HTR-8/SVneo (cell line): Measurements from ENCODE around the gene MRPL4.

ENCODE experiments used
- DNase-seq: peaks from one replicate; pipeline ENCODE4 v3.0.0; 2011; ENCODE audit warnings: low spot score, mixed read lengths; ENCODE audit not compliant: insufficient read length
- FAIRE-seq: peaks from 2 replicates; lab custom pipeline; 2011; peaks lifted over from hg19 to GRCh38; lab: Jason Lieb, UNC

Gene MRPL4

DNA sequence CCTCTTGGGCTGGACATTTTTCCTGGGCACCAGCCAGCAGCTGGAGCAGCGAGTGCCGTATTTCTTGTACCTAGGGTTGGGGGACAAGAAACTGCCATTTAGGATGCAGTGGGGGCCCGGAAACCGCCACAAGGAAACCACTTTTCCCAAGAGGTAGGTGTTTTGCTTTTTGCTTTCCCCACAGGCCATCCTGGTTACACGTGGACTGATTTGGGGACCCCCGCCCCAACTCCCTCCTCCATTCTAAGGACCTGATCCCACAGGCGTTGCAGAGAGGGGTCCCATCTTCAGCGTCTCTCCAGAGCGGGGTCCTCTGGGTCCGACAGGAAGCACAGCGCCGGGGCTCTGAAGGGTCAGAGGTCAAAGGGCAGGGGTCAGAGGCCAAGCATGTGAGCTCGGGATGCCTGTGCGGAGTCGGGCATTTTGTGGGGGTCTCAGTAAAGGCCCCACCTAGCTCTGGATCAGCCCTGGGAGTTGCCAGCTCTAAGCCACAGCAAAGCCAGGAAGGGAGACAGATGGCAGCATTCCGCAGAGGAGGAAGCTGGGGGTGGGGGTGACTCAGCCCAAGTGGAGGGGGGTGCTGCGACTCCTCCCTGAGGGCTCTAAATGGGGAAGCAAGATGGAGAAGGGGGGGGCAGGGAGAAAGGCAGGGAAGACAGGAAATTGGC, 53.3 kb downstream of the MRPL4 start:
- FAIRE-seq (no peak), DNase-seq (no peak)

DNA sequence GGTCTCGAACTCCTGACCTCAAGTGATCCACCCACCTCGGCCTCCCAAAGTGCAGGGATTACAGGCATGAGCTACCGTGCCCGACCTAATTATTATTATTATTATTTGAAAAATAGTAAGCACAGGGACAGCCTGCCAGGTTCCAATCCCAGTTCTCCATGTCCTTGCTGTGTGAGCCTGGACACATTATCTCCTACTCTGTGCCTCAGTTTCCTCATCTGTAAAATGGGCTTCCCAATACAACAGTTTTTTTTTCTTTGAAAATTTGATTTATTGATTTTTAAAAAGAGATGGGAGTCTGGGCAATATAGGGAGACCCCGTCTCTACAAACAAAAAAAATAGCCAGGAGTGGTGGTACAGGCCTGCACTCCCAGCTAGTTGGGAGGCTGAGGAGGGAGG, 54.3 kb downstream of the MRPL4 start:
- FAIRE-seq, result no peak

DNA sequence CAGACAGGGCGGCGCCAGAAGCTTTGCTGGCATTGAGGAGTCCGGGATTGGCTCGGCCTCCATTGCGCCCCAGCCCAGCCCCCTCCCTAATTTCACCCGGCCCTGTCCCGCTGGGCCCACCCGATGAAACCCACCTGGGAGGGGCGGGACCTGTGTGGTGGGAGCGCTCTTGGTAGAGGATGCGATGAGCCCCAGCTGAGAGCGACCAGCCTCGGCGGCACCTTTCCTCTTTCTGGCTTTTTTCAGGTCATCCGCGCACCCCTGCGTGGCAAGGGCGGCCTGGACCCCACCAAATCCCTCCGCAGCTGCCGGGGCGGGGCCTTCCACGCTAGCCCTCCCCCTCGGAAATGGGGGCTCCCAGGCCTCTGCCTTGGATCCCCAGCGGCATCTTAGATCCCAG, 57.4 kb downstream of the MRPL4 start, which contains the start of gene ZGLP1:
TSS of gene ZGLP1 (minus strand) at position 393 of the 400 bp plus-strand sequence.
- DNase-seq, result no peak
- no peak for FAIRE-seq

More for the DNA sequence above, 54.3 kb downstream of the MRPL4 start:
- no peak for DNase-seq
